Epidermal melanocyte (primary cell): ENCODE results near the gene FGF18.
"Not testable (repeated sequence)": the region's sequence is repeated elsewhere in the genome, so short reads cannot be mapped to it uniquely, and the experiment has no call there.

ENCODE experiments used
- DNase-seq: peaks from one replicate; pipeline ENCODE4 v3.0.0; 2011; ENCODE audit warnings: low spot score; ENCODE audit not compliant: insufficient read length

FGF18 gene

GRCh38 chr5:171398660-171399059 lies 20.8 kb upstream of the FGF18 start:
- not testable (repeated sequence) for DNase-seq

- DNase-seq = no peak
Measured at GRCh38 chr5:171400169-171400568, 19.3 kb upstream of the FGF18 start.

GRCh38 chr5:171401167-171401947 lies 18.1 kb upstream of the FGF18 start:
- no peak for DNase-seq

GRCh38 chr5:171402751-171403150 lies 16.7 kb upstream of the FGF18 start:
- DNase-seq = not testable (repeated sequence)

DNA sequence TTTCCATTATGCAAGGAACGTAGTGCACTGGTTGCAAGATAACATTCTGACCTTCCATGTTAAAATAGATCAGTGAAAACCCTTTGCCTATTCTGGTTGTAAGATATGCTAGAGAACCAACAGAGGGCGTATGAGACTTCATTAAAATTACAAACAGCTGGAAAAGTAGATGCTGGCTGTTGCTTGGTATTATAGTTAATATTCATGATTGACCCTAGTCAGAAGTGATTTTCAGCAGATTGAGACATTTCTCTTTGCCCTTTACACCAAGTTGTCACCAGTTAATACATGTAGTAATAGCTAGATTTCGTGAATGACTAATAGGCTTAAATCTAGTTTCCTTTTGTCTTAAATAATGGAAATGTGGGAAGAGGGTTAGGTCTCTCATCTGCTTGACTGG lies 13.8 kb upstream of the FGF18 start:
- DNase-seq = no peak

GRCh38 chr5:171407234-171407633 lies 12.2 kb upstream of the FGF18 start:
- DNase-seq = no peak

DNA sequence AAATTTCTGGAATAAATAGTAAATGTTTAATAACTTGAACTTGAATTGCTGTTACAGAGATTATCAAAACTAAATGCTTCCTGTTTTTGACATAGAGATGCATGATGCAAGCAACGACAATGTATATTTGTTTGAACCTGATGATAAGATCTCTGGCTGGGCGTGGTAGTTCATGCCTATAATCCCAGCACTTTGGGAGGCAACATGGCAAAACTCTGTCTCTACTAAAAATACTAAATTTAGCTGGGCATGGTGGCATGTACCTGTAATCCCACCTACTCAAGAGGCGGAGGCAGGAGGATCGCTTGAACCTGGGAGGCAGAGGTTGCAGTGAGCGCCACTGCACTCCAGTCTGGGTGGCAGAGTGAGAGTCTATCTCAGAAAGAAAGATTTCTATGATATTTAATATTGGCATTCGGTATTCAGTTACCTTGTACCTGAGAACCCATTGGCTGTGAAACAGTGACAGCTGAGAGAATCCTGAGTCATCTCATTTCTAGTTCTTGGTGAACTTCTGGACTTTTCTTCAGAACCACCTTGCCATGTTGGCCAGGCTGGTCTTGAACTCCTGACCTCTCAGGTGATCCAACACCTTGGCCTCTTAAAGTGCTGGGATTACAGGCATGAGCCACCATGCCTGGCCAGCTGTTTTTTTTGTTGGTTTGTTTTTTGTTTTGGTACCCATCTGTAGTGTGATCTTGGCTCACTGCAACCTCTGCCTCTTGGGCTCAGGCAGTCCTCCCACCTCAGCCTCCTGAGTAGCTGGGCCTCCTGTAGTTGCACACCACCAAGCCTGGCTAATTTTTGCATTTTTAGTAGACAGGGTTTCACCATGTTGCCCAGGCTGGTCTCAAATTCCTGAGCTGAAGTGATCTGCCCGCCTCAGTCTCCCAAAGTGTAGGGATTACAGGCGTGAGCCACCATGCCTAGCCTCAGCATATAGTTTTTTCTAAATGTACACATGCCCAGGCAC lies 10.0 kb upstream of the FGF18 start:
- no peak for DNase-seq

DNA sequence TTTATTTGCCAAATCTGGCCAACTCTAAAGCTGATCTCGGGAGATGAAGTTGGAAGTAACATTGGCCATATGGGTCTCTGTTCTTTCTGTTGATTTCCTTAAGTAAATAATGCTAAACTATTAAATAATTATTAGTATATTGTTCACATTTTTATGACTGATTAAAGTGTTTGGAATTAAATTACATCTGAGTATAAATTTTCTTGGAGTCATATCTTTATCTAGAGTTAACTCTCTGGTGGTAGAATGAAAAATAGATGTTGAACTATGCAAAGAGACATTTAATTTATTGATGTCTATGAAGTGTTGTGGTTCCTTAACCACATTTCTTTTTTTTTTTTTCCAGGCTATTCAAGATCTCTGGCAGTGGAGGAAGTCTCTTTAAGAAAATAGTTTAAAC lies 9.3 kb upstream of the FGF18 start:
- DNase-seq = no peak

DNA sequence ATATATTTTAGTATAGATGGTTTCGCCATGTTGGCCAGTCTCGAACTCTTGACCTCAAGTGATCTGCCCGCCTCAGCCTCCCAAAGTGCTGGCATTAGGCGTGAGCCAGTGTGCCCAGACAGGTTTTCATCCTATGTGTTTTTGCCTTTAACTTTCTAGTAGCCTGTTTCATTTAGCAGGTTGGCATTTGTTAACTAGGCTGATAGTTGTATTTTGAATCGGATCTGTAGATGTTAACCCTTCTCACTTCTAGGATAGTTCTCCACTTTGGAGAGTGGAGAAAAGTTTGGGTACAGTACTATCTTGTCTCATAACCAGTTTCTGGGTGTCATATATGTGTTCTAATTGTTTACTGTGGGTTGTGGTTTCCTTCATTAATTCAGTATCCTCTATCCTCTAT lies 7.3 kb upstream of the FGF18 start:
- DNase-seq = no peak

DNA sequence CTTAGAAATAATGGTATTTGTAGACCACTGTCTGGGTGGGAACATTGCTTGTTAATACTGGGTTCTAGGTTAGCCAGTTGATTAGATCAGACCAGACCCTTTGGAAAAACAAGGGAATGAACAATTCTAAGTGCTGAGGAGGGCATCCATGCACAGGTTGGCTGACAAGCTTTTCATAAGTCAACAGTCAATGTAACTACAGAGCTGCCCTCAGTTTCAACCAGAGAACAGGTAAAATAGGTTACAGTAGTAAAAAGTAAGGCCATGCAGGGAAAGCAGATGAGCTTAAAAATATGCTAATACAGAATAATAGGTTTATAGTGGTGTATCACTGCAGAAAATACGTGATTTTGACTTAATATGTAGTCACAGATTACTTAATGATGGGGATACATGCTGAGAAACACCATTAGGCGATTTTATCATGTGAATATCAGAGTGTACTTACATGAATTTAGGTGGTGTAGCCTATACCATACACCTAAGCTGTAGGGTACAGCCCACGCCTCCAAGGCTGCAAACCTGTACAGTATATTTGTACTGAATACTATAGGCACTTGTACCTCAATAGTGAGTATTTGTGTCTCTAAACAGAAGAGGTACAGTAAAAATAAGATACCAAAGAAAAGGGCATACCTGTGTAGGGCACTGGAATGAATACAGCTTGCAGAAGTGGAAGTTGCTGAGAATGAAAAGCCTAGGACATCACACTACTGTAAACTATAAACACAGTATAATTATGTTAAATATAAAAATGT lies 6.1 kb upstream of the FGF18 start:
- no peak for DNase-seq

DNA sequence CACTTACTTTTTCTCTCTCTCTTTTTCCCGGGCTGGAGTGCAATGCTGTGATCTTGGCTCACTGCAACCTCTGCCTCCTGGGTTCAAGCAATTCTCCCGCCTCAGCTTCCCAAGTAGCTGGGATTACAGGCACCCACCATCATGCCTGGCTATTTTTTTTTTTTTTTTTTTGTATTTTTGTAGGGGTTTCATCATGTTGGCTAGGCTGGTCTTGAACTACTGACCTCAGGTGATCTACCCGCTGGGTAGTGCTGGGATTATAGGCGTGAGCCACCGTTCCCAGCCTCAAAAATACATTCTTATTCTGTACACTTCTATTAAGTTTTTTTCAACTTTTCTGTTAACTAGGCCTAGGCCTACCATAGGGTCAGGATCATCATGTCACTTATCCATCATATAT lies 5.5 kb upstream of the FGF18 start:
- not testable (repeated sequence) for DNase-seq

DNA sequence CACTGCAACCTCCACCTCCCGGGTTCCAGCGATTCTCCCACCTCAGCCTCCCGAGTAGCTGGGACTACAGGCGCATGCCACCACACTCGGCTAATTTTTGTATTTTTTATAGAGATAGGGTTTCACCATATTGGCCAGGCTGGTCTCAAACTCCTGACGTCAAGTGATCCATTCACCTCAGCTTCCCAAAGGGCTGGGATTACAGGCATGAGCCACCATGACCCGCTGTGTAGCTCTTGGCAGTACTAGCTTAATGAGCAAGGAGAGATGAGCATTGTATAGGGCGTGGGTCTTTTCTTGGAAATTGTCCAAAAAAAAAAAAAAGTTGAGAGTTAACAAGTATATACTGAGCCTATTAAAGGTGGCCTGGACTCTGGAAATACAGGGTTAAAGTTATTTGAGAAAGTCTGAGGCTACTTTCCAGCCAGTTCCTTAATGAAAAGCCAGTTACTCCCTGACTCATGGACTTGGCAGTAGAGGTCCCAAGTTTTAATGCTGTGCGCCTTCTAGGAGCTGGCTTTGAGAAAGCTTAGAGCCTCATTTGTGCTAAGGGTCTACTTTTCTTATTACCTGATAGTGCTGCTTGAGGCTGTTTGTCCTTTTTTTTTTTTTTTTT lies 4.2 kb upstream of the FGF18 start:
- DNase-seq = no peak

DNA sequence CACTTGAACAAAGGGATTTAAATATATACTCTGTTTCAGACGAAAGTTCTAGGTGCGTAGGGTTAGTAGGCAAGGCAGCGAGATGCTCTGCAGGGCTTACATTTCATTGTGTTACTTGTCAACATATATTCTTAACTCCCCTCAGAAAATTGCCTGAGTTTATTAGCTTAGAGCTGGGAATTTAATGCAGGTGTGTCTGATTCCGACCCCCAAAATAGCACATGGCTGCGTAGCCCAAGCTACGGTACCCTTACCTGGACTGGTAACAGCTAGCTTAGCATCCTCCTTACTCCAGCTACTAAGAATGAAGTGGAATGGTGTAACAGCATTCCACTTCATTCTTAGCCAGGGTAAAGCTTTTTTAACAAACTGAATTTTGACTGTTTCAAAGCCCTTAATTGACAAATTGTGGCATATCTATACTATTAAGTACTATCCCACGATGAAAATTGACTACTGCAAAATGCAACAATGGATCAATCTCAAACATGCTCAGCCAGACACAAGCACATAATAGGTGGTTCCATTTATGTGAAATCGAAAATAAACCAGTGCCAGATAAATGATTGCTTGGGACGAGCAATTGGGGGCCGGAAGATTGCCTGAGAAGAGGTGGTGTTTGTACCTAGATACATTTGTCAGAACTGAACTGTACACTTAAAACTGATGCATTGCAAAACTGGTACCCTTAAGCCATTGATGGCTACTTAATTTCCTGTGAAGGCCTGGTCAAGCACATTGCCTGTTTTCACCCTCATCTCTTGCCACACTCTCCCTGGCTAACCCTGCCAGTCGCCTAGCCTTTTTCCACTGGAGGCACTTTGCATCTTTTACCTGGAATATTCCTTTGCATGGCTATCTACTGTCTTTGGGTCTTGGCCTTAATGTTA lies 3.0 kb upstream of the FGF18 start:
- DNase-seq = no peak

DNA sequence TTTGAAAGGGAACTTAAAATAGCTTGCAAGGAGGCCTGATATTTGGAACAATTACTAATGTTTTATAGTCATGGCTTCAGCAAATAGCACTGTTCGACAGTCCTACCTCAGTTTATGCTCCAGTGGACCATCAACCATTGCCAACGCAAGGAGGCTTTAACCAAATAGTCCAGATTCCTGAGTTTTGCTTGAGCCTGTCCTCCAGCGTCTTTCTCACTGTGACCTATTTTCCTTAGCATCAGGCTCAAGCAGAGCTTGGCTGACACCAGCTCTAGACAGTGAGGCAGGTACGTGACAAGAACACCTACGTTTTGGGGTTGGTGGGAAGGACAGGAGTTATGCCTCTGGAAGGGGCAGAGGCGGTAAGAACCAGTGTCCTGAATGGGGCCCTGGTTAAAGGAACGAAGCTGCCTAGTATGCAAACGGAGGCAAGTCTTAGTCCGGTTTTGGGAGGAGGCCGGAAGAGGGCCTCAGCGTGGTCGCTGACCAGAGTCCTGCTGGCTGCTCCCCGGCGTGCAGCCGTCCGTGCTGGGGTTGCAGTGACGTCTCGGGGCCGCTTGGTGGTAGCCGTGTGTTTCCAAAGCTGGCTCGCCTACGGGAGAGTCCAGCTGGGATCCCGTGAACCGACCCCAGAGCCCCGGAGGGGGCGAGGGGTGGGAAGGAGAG lies 998 bp upstream of the FGF18 start:
- peak; percentile 95 for DNase-seq

- DNase-seq = no peak
Measured at GRCh38 chr5:171419688-171420430, 412 bp downstream of the FGF18 start.

DNA sequence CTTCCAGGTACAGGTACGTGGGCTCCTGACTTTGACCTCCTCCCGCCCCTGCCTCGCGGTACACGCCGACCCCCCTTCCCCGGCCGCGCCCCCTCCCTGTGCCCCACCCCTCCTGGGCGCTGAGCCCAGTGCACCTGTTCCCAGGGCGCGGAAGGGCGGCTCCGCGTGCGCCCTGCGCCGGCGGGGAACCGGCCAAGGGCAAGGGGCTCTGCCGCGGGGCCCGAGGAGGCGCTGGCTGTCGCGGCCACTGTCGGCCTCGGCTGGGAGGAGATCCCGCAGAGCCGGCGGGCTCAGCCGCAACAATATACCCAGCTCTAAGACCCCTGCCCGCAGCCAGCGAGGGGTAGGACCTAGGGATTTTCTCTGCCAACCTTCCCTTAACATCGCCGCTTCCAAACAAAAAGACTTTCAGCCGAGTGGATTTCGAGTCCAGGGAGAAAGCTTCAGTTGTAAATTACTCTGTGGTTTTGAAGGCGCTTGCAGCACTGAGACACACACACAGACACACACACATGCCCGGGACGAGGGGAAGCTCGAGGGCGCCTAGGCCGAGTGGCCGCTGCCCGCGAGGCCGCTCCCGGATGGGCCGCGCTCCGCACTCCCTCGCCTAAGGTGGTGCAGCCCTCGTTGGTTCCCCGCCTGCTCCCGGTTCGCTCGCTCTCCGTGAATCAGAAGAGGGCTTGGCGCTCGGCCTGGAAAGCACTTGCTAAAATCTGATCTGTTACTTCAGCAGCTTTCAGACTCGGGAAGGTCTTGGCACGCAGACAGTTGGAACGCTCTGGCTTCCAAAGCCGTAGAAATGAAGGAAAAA lies 1.2 kb downstream of the FGF18 start:
- DNase-seq = no peak

GRCh38 chr5:171421331-171422262 lies 2.1 kb downstream of the FGF18 start:
- DNase-seq = no peak
